Nephron (organoid): ENCODE measurements around the gene PVALB.

ENCODE experiments used
- H3K27ac Mint-ChIP-seq, 3 experiments: 2 replicates each; pipeline ENCODE4 v1.8.0; 2020; ENCODE audit warnings: mixed read lengths in 3 of 3, mild to moderate bottlenecking in 2 of 3, moderate library complexity in 1 of 3
- H3K27me3 Mint-ChIP-seq: 2 replicates; pipeline ENCODE4 v1.8.0; 2021; ENCODE audit warnings: low read depth, mild to moderate bottlenecking, moderate library complexity, mixed read lengths
- H3K36me3 Mint-ChIP-seq: 2 replicates; pipeline ENCODE4 v1.8.0; 2020; ENCODE audit warnings: low read depth, mixed read lengths
- H3K4me1 Mint-ChIP-seq: 2 replicates; pipeline ENCODE4 v1.8.0; 2020; ENCODE audit warnings: mixed read lengths
- H3K4me3 Mint-ChIP-seq, 3 experiments: 2 replicates each; pipeline ENCODE4 v1.8.0; 2020; ENCODE audit warnings: mild to moderate bottlenecking in 3 of 3, mixed read lengths in 3 of 3, moderate library complexity in 2 of 3
- H3K9me3 Mint-ChIP-seq: 2 replicates; pipeline ENCODE4 v1.8.0; 2020; ENCODE audit warnings: mixed read lengths
- CTCF ChIP-seq, 3 experiments: fragments of 200-600 bp; sonication (generic); IDR thresholded peaks; one replicate each; pipeline ENCODE4 v1.5.0; 2021; ENCODE audit warnings: antibody characterized with exemption in 3 of 3; ENCODE audit not compliant: unreplicated experiment in 3 of 3

The PVALB gene

DNA sequence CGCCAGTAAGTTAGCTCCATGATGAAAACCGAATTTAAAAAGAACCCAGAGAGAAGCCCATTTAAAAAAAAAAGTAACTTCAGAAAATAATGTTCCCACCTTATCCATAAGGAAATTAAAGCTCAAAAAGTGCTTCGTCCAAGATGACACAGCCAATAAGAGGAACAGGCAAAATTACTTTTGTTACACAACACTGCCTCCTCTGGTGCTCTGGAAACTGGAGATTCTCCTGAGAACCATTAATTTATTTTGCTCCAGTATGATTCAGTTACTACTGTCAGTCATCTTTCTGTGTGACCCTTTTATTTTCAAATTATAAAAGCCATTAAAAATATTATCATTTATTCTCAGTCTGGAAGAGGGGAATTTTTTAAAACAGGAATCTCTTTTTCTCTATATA lies 42.9 kb downstream of the PVALB start:
- Mint-ChIP-seq H3K4me3 (peak overlapping the region; percentile 63 to 80 (median 76)), H3K36me3 (peaks cover 12% of the 10 kb centered on the region), H3K27ac (no peak overlapping the region), H3K9me3 (peaks cover 10% of the 10 kb centered on the region), H3K27me3 (peaks cover 3% of the 10 kb centered on the region), H3K4me1 (peaks cover 41% of the 10 kb centered on the region)
- peak; percentile 34 to 53 (median 42) for TF ChIP-seq CTCF (IDR thresholded peaks at IDR 0.05; ENCODE audit: unreplicated experiment in 3 of 3)

DNA sequence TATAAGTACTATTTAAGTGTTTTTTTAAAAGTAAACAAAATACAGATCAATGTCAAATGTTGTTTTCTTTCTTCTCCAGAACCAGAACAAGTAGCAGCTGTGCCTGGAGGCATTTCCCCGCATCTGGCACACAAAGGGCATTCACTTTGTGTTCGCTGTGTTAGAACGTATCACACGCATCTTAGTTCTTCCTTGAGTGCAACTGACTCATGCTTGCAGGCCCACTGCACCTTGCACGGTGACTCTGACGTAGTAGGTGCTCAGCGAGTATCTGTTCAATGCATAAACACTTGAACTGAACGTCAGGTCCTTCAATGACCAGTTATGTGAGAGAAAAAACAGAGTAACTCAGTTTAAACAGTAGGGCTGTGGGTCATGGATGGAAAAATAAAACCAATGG lies 44.4 kb downstream of the PVALB start:
- TF ChIP-seq CTCF (IDR thresholded peaks at IDR 0.05; ENCODE audit: unreplicated experiment in 3 of 3), result no peak
- H3K27me3 Mint-ChIP-seq, result no peaks in the 10 kb centered on the region
- peak overlapping the region in 1 of 3 experiments; percentile 22 for H3K4me3 Mint-ChIP-seq
- H3K36me3 Mint-ChIP-seq, result peaks cover 8% of the 10 kb centered on the region
- H3K9me3 Mint-ChIP-seq, result peaks cover 3% of the 10 kb centered on the region
- H3K4me1 Mint-ChIP-seq, result peaks cover 41% of the 10 kb centered on the region
- peak overlapping the region in 1 of 3 experiments; percentile 15 for H3K27ac Mint-ChIP-seq

DNA sequence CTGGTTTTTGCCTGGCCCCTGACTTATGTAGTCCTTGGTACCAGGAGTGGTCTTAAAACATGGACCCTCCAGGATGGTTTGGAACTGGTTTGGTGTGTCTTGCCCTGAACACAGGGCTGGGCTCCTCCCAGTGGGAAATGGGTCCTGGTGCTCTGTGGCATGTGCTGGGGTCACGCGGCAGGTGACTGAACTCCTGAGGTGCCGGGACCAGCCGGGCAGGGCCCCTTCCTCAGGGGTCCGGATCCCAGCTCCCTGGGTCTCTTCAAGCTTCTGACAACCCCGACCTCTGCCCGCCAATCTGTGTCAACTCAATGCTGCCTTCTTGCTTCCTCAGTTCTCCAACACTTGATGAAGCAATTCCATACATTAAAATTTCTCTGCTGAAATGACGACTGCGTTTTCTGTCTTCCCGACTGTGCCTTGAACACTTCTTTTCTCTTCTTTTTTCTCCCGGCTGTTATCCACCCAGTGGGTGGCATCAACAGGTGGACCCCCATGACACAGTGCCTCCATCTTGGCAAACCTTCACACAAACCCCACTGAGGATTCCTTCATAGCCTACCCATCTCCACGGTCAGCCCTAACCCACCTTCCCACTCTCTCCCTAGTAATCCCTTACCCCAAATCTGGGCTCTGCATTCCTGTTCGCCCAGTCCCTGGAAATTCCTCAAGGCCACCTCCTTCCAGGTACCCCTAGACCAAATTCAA lies 45.3 kb downstream of the PVALB start:
- Mint-ChIP-seq H3K36me3 (peaks cover 14% of the 10 kb centered on the region), H3K9me3 (peaks cover 2% of the 10 kb centered on the region), H3K27me3 (no peaks in the 10 kb centered on the region), H3K4me3 (no peak overlapping the region), H3K4me1 (peaks cover 37% of the 10 kb centered on the region), H3K27ac (peak overlapping the region in 2 of 3 experiments; percentile 26 to 35)
- no peak for TF ChIP-seq CTCF (IDR thresholded peaks at IDR 0.05; ENCODE audit: unreplicated experiment in 3 of 3)

- no peak for TF ChIP-seq CTCF (IDR thresholded peaks at IDR 0.05; ENCODE audit: unreplicated experiment in 3 of 3)
- Mint-ChIP-seq H3K27me3 (no peaks in the 10 kb centered on the region), H3K36me3 (peaks cover 19% of the 10 kb centered on the region), H3K4me1 (peaks cover 33% of the 10 kb centered on the region), H3K9me3 (no peaks in the 10 kb centered on the region), H3K27ac (peak overlapping the region; percentile 58 to 86 (median 85)), H3K4me3 (peak overlapping the region in 1 of 3 experiments; percentile 15)
Observed at GRCh38 chr22:36770513-36771231, 46.2 kb downstream of the PVALB start.

- Mint-ChIP-seq H3K4me3 (no peak overlapping the region), H3K9me3 (no peaks in the 10 kb centered on the region), H3K4me1 (peaks cover 27% of the 10 kb centered on the region), H3K27ac (peak overlapping the region; percentile 58 to 86 (median 85)), H3K27me3 (no peaks in the 10 kb centered on the region), H3K36me3 (peaks cover 24% of the 10 kb centered on the region)
- TF ChIP-seq CTCF (IDR thresholded peaks at IDR 0.05; ENCODE audit: unreplicated experiment in 3 of 3), result no peak
Observed at GRCh38 chr22:36769541-36770512, 47.0 kb downstream of the PVALB start.
